ENCODE results near the gene CACNA1C.

- TF ChIP-seq, protein P1, sequence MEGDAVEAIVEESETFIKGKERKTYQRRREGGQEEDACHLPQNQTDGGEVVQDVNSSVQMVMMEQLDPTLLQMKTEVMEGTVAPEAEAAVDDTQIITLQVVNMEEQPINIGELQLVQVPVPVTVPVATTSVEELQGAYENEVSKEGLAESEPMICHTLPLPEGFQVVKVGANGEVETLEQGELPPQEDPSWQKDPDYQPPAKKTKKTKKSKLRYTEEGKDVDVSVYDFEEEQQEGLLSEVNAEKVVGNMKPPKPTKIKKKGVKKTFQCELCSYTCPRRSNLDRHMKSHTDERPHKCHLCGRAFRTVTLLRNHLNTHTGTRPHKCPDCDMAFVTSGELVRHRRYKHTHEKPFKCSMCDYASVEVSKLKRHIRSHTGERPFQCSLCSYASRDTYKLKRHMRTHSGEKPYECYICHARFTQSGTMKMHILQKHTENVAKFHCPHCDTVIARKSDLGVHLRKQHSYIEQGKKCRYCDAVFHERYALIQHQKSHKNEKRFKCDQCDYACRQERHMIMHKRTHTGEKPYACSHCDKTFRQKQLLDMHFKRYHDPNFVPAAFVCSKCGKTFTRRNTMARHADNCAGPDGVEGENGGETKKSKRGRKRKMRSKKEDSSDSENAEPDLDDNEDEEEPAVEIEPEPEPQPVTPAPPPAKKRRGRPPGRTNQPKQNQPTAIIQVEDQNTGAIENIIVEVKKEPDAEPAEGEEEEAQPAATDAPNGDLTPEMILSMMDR (IDR thresholded peaks at IDR 0.05): no peak
- TF ChIP-seq POLR2A (IDR thresholded peaks at IDR 0.05; ENCODE audit: low read depth): no peak
- TF ChIP-seq EP300 (IDR thresholded peaks at IDR 0.05): no peak
- TF ChIP-seq POLR2AphosphoS5 (IDR thresholded peaks at IDR 0.05): no peak
Observed at GRCh38 chr12:2287589-2287988, 234.8 kb downstream of the CACNA1C start.
